ENCODE results near the gene CEP57L1. TPM values are rescaled to one million over a fixed set of nuclear protein-coding genes. Genes with fewer than 3 reads are reported as not detected.
"Not testable (repeated sequence)": the region's sequence is repeated elsewhere in the genome, so short reads cannot be mapped to it uniquely, and the experiment has no call there.

CEP57L1 gene
- total RNA-seq, 4 donors from 2014 or later, result 3.2 to 10.2 (median 7.3) TPM

GRCh38 chr6:109079981-109080380 is 15.3 kb upstream of the CEP57L1 start:
- intact Hi-C loops (cut with DNase I; ENCODE audit: low total_unique reads), result loop anchor here (10.0 kb wide), 1 partner anchor 535 kb away; no protein-coding TSS in a partner anchor
- TF ChIP-seq POLR2A (IDR thresholded peaks at IDR 0.05), result no peak
- TF ChIP-seq CTCF (IDR thresholded peaks at IDR 0.05), result no peak
- DNase-seq (ENCODE audit: low spot score in 2 of 2), result no peak

GRCh38 chr6:109081026-109081425 is 14.3 kb upstream of the CEP57L1 start:
- WGBS, 2 donors, result 82 to 89% methylated on average over 1 of the region's 1 CpG
- H3K4me3 ChIP-seq (ENCODE audit: low read depth, poor library complexity, severe bottlenecking), result no peak overlapping the region
- intact Hi-C loops (cut with DNase I; ENCODE audit: low total_unique reads), result no loop called here
- DNase-seq (ENCODE audit: low spot score in 2 of 2), result no peak
- TF ChIP-seq CTCF (IDR thresholded peaks at IDR 0.05) (no peak), POLR2A (IDR thresholded peaks at IDR 0.05) (no peak)

More at GRCh38 chr6:109079981-109080380, 15.3 kb upstream of the CEP57L1 start:
- 24 to 32% methylated on average over 4 of the region's 4 CpGs for WGBS, 2 donors
- no peak overlapping the region for H3K4me3 ChIP-seq (ENCODE audit: low read depth, poor library complexity, severe bottlenecking)

- 85 to 88% methylated on average over 4 of the region's 4 CpGs for WGBS, 2 donors
- no peak for TF ChIP-seq POLR2A (IDR thresholded peaks at IDR 0.05)
- no peak for TF ChIP-seq CTCF (IDR thresholded peaks at IDR 0.05)
- no peak overlapping the region for H3K4me3 ChIP-seq (ENCODE audit: low read depth, poor library complexity, severe bottlenecking)
- DNase-seq (ENCODE audit: low spot score in 2 of 2), result no peak
- intact Hi-C loops (cut with DNase I; ENCODE audit: low total_unique reads), result no loop called here
Observed at GRCh38 chr6:109081516-109082187, 13.7 kb upstream of the CEP57L1 start.

- TF ChIP-seq POLR2A (IDR thresholded peaks at IDR 0.05), result no peak
- no peak for TF ChIP-seq CTCF (IDR thresholded peaks at IDR 0.05)
- intact Hi-C loops (cut with DNase I; ENCODE audit: low total_unique reads), result no loop called here
- WGBS, 2 donors, result 80 to 90% methylated on average over 1 of the region's 1 CpG
- no peak for DNase-seq (ENCODE audit: low spot score in 2 of 2)
- no peak overlapping the region for H3K4me3 ChIP-seq (ENCODE audit: low read depth, poor library complexity, severe bottlenecking)
Observed at GRCh38 chr6:109082188-109082577, 13.1 kb upstream of the CEP57L1 start.

- H3K4me3 ChIP-seq (ENCODE audit: low read depth, poor library complexity, severe bottlenecking), result no peak overlapping the region
- no peak for TF ChIP-seq CTCF (IDR thresholded peaks at IDR 0.05)
- no peak for TF ChIP-seq POLR2A (IDR thresholded peaks at IDR 0.05)
- intact Hi-C loops (cut with DNase I; ENCODE audit: low total_unique reads), result no loop called here
- DNase-seq (ENCODE audit: low spot score in 2 of 2), result no peak
- 67 to 70% methylated on average over 1 of the region's 1 CpG for WGBS, 2 donors
Observed at GRCh38 chr6:109083657-109084056, 11.7 kb upstream of the CEP57L1 start.

GRCh38 chr6:109084146-109084545 is 11.2 kb upstream of the CEP57L1 start:
- H3K4me3 ChIP-seq (ENCODE audit: low read depth, poor library complexity, severe bottlenecking); intact Hi-C loops (cut with DNase I; ENCODE audit: low total_unique reads); DNase-seq (ENCODE audit: low spot score in 2 of 2): not testable (repeated sequence)
- 92 to 94% methylated on average over 8 of the region's 8 CpGs for WGBS, 2 donors

Measured in lower leg skin (tissue), 4 donors.